Endothelial cell of umbilical vein (primary cell): ENCODE measurements around the gene MASP2. TPM values are rescaled to one million over a fixed set of nuclear protein-coding genes. Genes with fewer than 3 reads are reported as not detected.

Experiments used
- BruUV-seq: library from RNA; stranded (reverse); fragments of 400-500 nt; replicated peaks from 2 replicates; lab custom pipeline; 2021; lab: Mats Ljungman, UMichigan
- CTCF ChIA-PET: fragments of 300-600, 350-600 bp; sonication (Branson Sonifier 250); formaldehyde crosslinking; loops from one replicate; lab custom pipeline; 2021; ENCODE audit warnings: antibody characterized with exemption, inconsistent platforms; lab: Charles Lee
- POLR2A ChIA-PET: fragments of 300-600, 350-600 bp; sonication (Branson Sonifier 250); formaldehyde crosslinking; loops from one replicate; lab custom pipeline; 2021; ENCODE audit warnings: antibody characterized with exemption, inconsistent platforms; lab: Charles Lee
- DNase-seq: peaks from one replicate; pipeline ENCODE4 v3.0.0-alpha.2; 2011; ENCODE audit warnings: low read depth, low spot score
- FAIRE-seq: peaks from 2 replicates; lab custom pipeline; 2011; peaks lifted over from hg19 to GRCh38; lab: Jason Lieb, UNC
- H2AFZ ChIP-seq: 2 replicates; pipeline ENCODE4 v1.6.0; 2012; ENCODE audit warnings: low read depth, low read length, control low read depth, inconsistent platforms
- H3K27ac ChIP-seq: 2 replicates; pipeline ENCODE4 v1.5.1; 2011; ENCODE audit warnings: low read depth, mild to moderate bottlenecking, control low read depth, low read length, moderate library complexity; ENCODE audit not compliant: insufficient read depth
- H3K27me3 ChIP-seq, 2 experiments: 2 replicates each; pipeline versions ENCODE4 v1.6.0 to v1.6.1; 2011; ENCODE audit warnings: low read length in 2 of 2, mixed read lengths in 1 of 2; ENCODE audit not compliant: control insufficient read depth in 2 of 2, insufficient read depth in 2 of 2
- H3K36me3 ChIP-seq, 2 experiments: 2 replicates in 1 of 2; 3 replicates in 1 of 2; pipeline ENCODE4 v1.5.1; 2011; ENCODE audit warnings: low read length in 2 of 2, mild to moderate bottlenecking in 1 of 2, moderate library complexity in 1 of 2; ENCODE audit not compliant: control insufficient read depth in 2 of 2, insufficient read depth in 2 of 2; ENCODE audit errors: extremely low read depth in 1 of 2
- H3K4me1 ChIP-seq: 3 replicates; pipeline ENCODE4 v1.5.1; 2011; ENCODE audit warnings: mild to moderate bottlenecking, low read length; ENCODE audit not compliant: control insufficient read depth, insufficient read depth; ENCODE audit errors: extremely low read depth
- H3K4me2 ChIP-seq: 2 replicates; pipeline ENCODE4 v1.6.1; 2011; ENCODE audit warnings: low read length, control low read depth, mixed read lengths; ENCODE audit not compliant: insufficient read depth
- H3K4me3 ChIP-seq, 3 experiments: fragments of 200-600 bp in 1 of 3; sonication (generic), shearing (Covaris generic) in 1 of 3; replicated peaks in 1 of 3; 2 replicates each; pipeline ENCODE4 v1.5.1; 2011 to 2016; ENCODE audit warnings: control low read depth in 3 of 3, low read length in 3 of 3, mild to moderate bottlenecking in 2 of 3, inconsistent platforms in 1 of 3, low read depth in 1 of 3, moderate library complexity in 1 of 3; ENCODE audit not compliant: insufficient read depth in 1 of 3
- H3K79me2 ChIP-seq: 2 replicates; pipeline ENCODE4 v1.6.0; 2012; ENCODE audit warnings: low read length, inconsistent platforms; ENCODE audit not compliant: control insufficient read depth, insufficient read depth
- H3K9ac ChIP-seq: replicated peaks from 2 replicates; pipeline ENCODE3; 2011; ENCODE audit warnings: low read length, control low read depth; ENCODE audit not compliant: insufficient read depth; ENCODE audit errors: extremely low read depth
- H3K9me1 ChIP-seq: replicated peaks from 3 replicates; pipeline ENCODE4 v1.6.0; 2011; ENCODE audit warnings: mild to moderate bottlenecking, low read length; ENCODE audit not compliant: control insufficient read depth, insufficient read depth; ENCODE audit errors: extremely low read depth
- H3K9me3 ChIP-seq: replicated peaks from 2 replicates; pipeline ENCODE4 v1.5.1; 2012; ENCODE audit warnings: low read length, inconsistent platforms; ENCODE audit not compliant: control insufficient read depth, insufficient read depth
- H4K20me1 ChIP-seq: replicated peaks from 2 replicates; pipeline ENCODE3; 2011; ENCODE audit warnings: mild to moderate bottlenecking, low read length; ENCODE audit not compliant: control insufficient read depth, insufficient read depth; ENCODE audit errors: extremely low read depth
- CTCF ChIP-seq, 2 donors: IDR thresholded peaks; 1 replicate in 1 of 2; 2 replicates in 1 of 2; pipeline ENCODE4 v1.5.1; 2011; ENCODE audit warnings: low read length in 2 of 2, mild to moderate bottlenecking in 2 of 2, moderate library complexity in 2 of 2, control low read depth in 1 of 2, inconsistent platforms in 1 of 2, low read depth in 1 of 2; ENCODE audit not compliant: insufficient read depth in 1 of 2; ENCODE audit errors: extremely low read depth in 1 of 2
- EZH2 ChIP-seq: IDR thresholded peaks from 2 replicates; pipeline ENCODE4 v1.6.1; 2012; ENCODE audit warnings: borderline replicate concordance, low read depth, mild to moderate bottlenecking, moderate library complexity, low read length, inconsistent platforms; ENCODE audit not compliant: severe bottlenecking
- FOS ChIP-seq: IDR thresholded peaks from 2 replicates; pipeline ENCODE4 v1.6.1; 2011; ENCODE audit warnings: mild to moderate bottlenecking, low read length, moderate library complexity, borderline replicate concordance; ENCODE audit not compliant: insufficient read depth
- GATA2 ChIP-seq: IDR thresholded peaks from 2 replicates; pipeline ENCODE4 v1.7.0; 2011; ENCODE audit warnings: low read depth, mild to moderate bottlenecking, moderate library complexity, mixed read lengths, low read length; ENCODE audit not compliant: insufficient read length, insufficient read depth
- JUN ChIP-seq: IDR thresholded peaks from 2 replicates; pipeline ENCODE4 v1.6.1; 2011; ENCODE audit warnings: borderline replicate concordance, low read depth; ENCODE audit not compliant: insufficient read length, insufficient read depth
- MAX ChIP-seq: IDR thresholded peaks from 2 replicates; pipeline ENCODE4 v1.6.1; 2011; ENCODE audit not compliant: insufficient read depth, insufficient read length
- MYC ChIP-seq: IDR thresholded peaks from one replicate; pipeline ENCODE4 v1.6.1; 2011; ENCODE audit warnings: mild to moderate bottlenecking, low read depth, low read length
- POLR2A ChIP-seq: IDR thresholded peaks from 2 replicates; pipeline ENCODE4 v1.6.1; 2012; ENCODE audit warnings: low read depth, mild to moderate bottlenecking, control low read depth, low read length
- POLR2AphosphoS5 ChIP-seq: IDR thresholded peaks from 2 replicates; pipeline ENCODE4 v1.6.1; 2012; ENCODE audit warnings: low read depth, mild to moderate bottlenecking, control low read depth, low read length, moderate library complexity; ENCODE audit not compliant: insufficient read depth
- dilution Hi-C: fragments of 300-500 bp; cut with MboI; formaldehyde crosslinking; loops from one replicate; pipeline ENCODE4 v1.15.0; 2019; ENCODE audit warnings: low sequenced_read_pairs; ENCODE audit not compliant: extremely low pct_ligation_motif_present
- intact Hi-C: fragments of 100-400 bp; cut with micrococcal nuclease; formaldehyde crosslinking; loops from one replicate; pipeline ENCODE4 v1.10.0; 2022
- polyA plus RNA-seq, 4 experiments: library from polyadenylated mRNA; depleted of rRNA in 3 of 4; stranded (reverse) in 3 of 4; unstranded in 1 of 4; fragments of >200 nt; gene quantifications; 2 replicates each; pipeline versions ENCODE4 v1.2.1 to v1.2.3, GENCODE V29; 2011 to 2012; ENCODE audit warnings: missing spikeins in 1 of 4
- total RNA-seq: library from RNA; stranded (reverse); gene quantifications from 2 replicates; pipeline ENCODE4 v1.2.3, GENCODE V29; 2021

Gene MASP2
- total and polyA plus RNA-seq, 2 donors (not counting 3 experiments of a cell fraction or from before 2014, with no cell fraction given) = 0.53 TPM; not detected in 1

GRCh38 chr1:11028018-11028417 is 19.0 kb downstream of the MASP2 start:
- no peak overlapping the region for H2AFZ ChIP-seq

More at GRCh38 chr1:11028018-11028417, 19.0 kb downstream of the MASP2 start:
- TF ChIP-seq FOS = no peak
- TF ChIP-seq CTCF (IDR thresholded peaks at IDR 0.05; ENCODE audit: extremely low read depth in 1 of 2, insufficient read depth in 1 of 2, low read depth in 1 of 2, low read length in 2 of 2) = no peak
- TF ChIP-seq POLR2A = no peak
- TF ChIP-seq EZH2 = no peak
- TF ChIP-seq JUN = no peak
- TF ChIP-seq MAX = no peak
- no peak for TF ChIP-seq GATA2
- TF ChIP-seq MYC = no peak
- no peak for TF ChIP-seq POLR2AphosphoS5
- no TSS peak for BruUV-seq
- Histone ChIP-seq H3K79me2 (peaks cover 4% of the 10 kb centered on the region), H3K4me2 (no peak overlapping the region), H3K4me3 (no peak overlapping the region), H3K27me3 (no peaks in the 10 kb centered on the region), H3K27ac (no peak overlapping the region), H3K9me3 (no peaks in the 10 kb centered on the region), H3K4me1 (no peaks in the 10 kb centered on the region), H4K20me1 (no peaks in the 10 kb centered on the region), H3K9me1 (no peaks in the 10 kb centered on the region), H3K9ac (no peak overlapping the region), H3K36me3 (peaks cover 18 to 26% of the 10 kb centered on the region in 2 experiments)
- intact Hi-C loops = no loop called here
- dilution Hi-C loops = no loop called here
- ChIA-PET CTCF (interaction anchor here (1.0 kb wide), 1 partner anchor 10 kb away, joined by 4 read pairs; no protein-coding TSS in a partner anchor), POLR2A (no interaction called here)
- DNase-seq = no peak
- FAIRE-seq = peak; percentile 44
